Activated T-cell treated with anti-CD3 and anti-CD28 coated beads, Interleukin-2, amount 50 U/mL, for 4 hours (primary cell): Measurements from ENCODE around the gene CBX5. TPM values are rescaled to one million over a fixed set of nuclear protein-coding genes. Genes with fewer than 3 reads are reported as not detected.
A peak's percentile ranks its signal among the peaks of the same experiment; 100 is the strongest.

Experiments used
- ATAC-seq, 2 donors: fragments of 200-7000 bp; cut with Tn5 transposase; one replicate each; pipeline ENCODE4 v1.10.0; 2021
- DNase-seq: peaks from one replicate; pipeline ENCODE4 v3.0.0-alpha.2; 2020
- H3K27me3 Mint-ChIP-seq: one replicate; pipeline ENCODE4 v1.8.0; 2021; ENCODE audit warnings: low read depth, mixed read lengths
- H3K36me3 Mint-ChIP-seq: one replicate; pipeline ENCODE4 v1.8.0; 2022; ENCODE audit warnings: mixed read lengths; ENCODE audit not compliant: insufficient read depth
- H3K4me1 Mint-ChIP-seq: one replicate; pipeline ENCODE4 v1.8.0; 2021; ENCODE audit warnings: low read depth, mixed read lengths
- H3K4me3 Mint-ChIP-seq: one replicate; pipeline ENCODE4 v1.8.0; 2021; ENCODE audit warnings: mild to moderate bottlenecking, moderate library complexity, mixed read lengths
- H3K9me3 Mint-ChIP-seq: one replicate; pipeline ENCODE4 v1.8.0; 2021; ENCODE audit warnings: mixed read lengths
- total RNA-seq, 3 donors: library from RNA; stranded (reverse); gene quantifications; one replicate each; pipeline ENCODE4 v1.2.1, GENCODE V29; 2021

CBX5 gene
- total RNA-seq, 3 donors from 2014 or later: 27.9 to 37.0 (median 33.4) TPM

DNA sequence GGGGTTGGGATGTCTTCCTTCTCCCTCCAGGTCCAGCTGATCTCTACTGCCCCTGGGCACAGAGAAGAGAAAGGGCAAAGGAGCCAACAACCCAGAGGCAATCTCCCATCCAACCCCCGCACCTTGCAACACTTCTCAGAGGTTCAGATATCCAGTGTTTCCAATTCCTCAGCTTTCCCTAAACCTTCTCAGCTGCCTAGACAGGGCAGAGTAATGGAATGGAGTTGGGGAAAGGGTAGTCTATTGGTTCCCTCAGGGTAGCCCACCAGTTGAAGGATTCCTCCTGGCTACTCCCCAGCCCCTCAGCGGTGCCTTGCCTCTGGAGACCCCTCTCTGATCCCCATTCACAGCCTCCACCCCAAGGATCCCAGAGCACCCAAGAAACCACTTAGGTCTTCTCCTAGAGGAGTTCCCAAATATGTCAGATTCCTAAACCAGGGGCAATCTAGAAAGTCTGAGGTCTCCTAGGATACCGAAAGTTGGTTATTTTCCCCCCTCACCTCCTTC, 20.4 kb upstream of the CBX5 start:
- ATAC-seq: no peak
- DNase-seq: no peak
- Mint-ChIP-seq H3K27me3 (peaks cover 58% of the 10 kb centered on the region), H3K4me1 (peaks cover 19% of the 10 kb centered on the region), H3K9me3 (no peaks in the 10 kb centered on the region), H3K4me3 (no peak overlapping the region), H3K36me3 (no peaks in the 10 kb centered on the region)

GRCh38 chr12:54299515-54300224, 19.7 kb upstream of the CBX5 start:
- ATAC-seq (no peak), DNase-seq (no peak)
- Mint-ChIP-seq H3K9me3 (no peaks in the 10 kb centered on the region), H3K4me3 (no peak overlapping the region), H3K36me3 (no peaks in the 10 kb centered on the region), H3K4me1 (peaks cover 19% of the 10 kb centered on the region), H3K27me3 (peaks cover 55% of the 10 kb centered on the region)

- Mint-ChIP-seq H3K27me3 (peaks cover 52% of the 10 kb centered on the region), H3K9me3 (no peaks in the 10 kb centered on the region), H3K36me3 (no peaks in the 10 kb centered on the region), H3K4me3 (no peak overlapping the region), H3K4me1 (peaks cover 14% of the 10 kb centered on the region)
- no peak for DNase-seq
- ATAC-seq: no peak
Measured at GRCh38 chr12:54298904-54299303, 19.0 kb upstream of the CBX5 start.

DNA sequence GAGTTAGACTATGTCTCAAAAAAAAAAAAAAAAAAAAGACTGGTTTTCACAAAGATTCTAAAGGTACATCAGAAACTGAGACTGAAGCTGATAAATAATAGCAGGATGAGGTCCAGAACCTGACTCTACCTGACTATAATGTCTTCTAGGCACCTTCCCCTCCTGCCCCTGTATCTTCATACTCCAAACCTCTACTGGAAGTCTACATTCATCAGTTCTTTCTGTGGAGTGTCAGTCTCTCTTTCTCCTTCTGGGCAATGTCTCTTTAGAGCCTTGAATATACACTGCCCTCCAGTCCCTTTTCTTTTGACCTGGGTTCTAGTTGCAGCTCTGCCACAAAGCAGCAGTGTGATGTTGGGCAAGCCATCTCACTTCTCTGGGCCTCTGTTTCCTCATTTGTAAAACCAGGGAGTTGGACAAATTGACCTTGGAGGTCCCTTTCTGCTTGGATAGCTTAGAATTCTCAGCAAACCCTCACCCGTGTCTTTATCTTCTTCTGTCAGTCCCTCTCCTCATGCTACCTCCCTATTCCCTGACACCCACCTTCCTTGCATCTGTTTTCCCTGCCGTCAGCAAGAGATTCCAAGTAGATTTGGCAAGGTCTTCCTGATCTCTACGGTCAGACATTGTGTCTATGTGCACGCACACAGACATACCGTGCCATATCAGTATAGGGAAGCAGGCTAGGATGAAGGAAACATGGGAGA, 16.6 kb upstream of the CBX5 start:
- Mint-ChIP-seq H3K27me3 (peaks cover 32% of the 10 kb centered on the region), H3K4me3 (no peak overlapping the region), H3K4me1 (peaks cover 10% of the 10 kb centered on the region), H3K9me3 (no peaks in the 10 kb centered on the region), H3K36me3 (no peaks in the 10 kb centered on the region)
- ATAC-seq (no peak), DNase-seq (no peak)

GRCh38 chr12:54294953-54295566, 15.1 kb upstream of the CBX5 start:
- Mint-ChIP-seq H3K9me3 (no peaks in the 10 kb centered on the region), H3K27me3 (peaks cover 18% of the 10 kb centered on the region), H3K4me1 (peaks cover 5% of the 10 kb centered on the region), H3K36me3 (no peaks in the 10 kb centered on the region), H3K4me3 (no peak overlapping the region)
- DNase-seq (no peak), ATAC-seq (no peak)

DNA sequence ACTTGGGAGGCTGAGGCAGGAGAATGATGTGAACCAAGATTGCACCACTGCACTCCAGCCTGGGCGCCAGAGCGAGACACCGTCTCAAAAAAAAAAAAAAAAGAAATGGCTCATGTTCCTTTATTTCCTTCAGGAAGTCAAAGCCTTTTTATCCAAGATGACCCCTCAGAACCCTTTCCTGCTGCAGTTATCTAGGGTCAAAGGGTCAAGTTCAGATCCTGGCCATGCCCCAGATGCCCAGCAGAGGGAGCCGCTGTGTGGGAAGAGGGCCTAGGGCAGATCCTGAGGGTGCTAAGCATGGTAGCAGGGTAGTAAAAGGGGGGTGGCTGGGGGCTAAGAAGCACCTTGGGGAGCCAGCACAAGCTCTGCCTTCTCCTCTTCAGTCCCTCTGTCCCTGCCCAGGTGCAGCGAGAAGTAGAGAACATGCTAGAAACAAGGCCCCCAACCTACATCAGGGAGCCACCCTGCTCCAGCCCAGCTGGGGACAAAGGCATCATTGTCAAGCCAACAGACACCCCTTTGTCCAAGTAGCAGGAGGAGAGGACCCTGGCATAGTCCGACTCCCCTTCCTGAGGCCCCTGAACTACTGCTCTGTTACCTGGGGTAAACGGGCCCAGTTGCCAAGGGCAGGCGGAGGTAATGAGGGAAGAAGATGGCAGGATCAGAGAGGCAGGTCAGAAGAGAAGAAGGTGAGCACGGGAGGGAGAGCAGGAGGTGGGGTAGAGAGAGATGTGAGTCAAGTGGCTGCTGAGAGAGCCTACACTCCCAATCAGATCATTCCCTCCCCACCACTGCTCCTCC, 14.4 kb upstream of the CBX5 start:
- Mint-ChIP-seq H3K27me3 (peaks cover 11% of the 10 kb centered on the region), H3K9me3 (no peaks in the 10 kb centered on the region)
- peak; percentile 49 to 55 for ATAC-seq

GRCh38 chr12:54292931-54293241, 13.0 kb upstream of the CBX5 start:
- Mint-ChIP-seq H3K9me3 (no peaks in the 10 kb centered on the region), H3K27me3 (peaks cover 3% of the 10 kb centered on the region), H3K4me1 (peaks cover 3% of the 10 kb centered on the region), H3K4me3 (no peak overlapping the region), H3K36me3 (peaks cover 3% of the 10 kb centered on the region)
- DNase-seq (no peak), ATAC-seq (no peak)

More for the DNA sequence above, 14.4 kb upstream of the CBX5 start:
- Mint-ChIP-seq H3K4me1 (peaks cover 5% of the 10 kb centered on the region), H3K4me3 (no peak overlapping the region), H3K36me3 (no peaks in the 10 kb centered on the region)
- DNase-seq: peak; percentile 51

- Mint-ChIP-seq H3K27me3 (no peaks in the 10 kb centered on the region), H3K4me3 (no peak overlapping the region), H3K9me3 (no peaks in the 10 kb centered on the region), H3K36me3 (peaks cover 6% of the 10 kb centered on the region), H3K4me1 (peaks cover 4% of the 10 kb centered on the region)
- DNase-seq (no peak), ATAC-seq (no peak)
Measured at GRCh38 chr12:54292083-54292930, 12.4 kb upstream of the CBX5 start.

- ATAC-seq (peak; percentile 19 to 28), DNase-seq (no peak)
- H3K4me1 Mint-ChIP-seq: peaks cover 43% of the 10 kb centered on the region
- peaks cover 10% of the 10 kb centered on the region for H3K36me3 Mint-ChIP-seq
- no peaks in the 10 kb centered on the region for H3K27me3 Mint-ChIP-seq
- H3K9me3 Mint-ChIP-seq: no peaks in the 10 kb centered on the region
- H3K4me3 Mint-ChIP-seq: peak overlapping the region; percentile 37
Measured at GRCh38 chr12:54287261-54288157, 7.6 kb upstream of the CBX5 start.

- H3K4me3 Mint-ChIP-seq: no peak overlapping the region
- H3K27me3 Mint-ChIP-seq: no peaks in the 10 kb centered on the region
- H3K9me3 Mint-ChIP-seq: no peaks in the 10 kb centered on the region
- ATAC-seq: no peak
- H3K4me1 Mint-ChIP-seq: peaks cover 43% of the 10 kb centered on the region
- no peak for DNase-seq
- H3K36me3 Mint-ChIP-seq: peaks cover 10% of the 10 kb centered on the region
Measured at GRCh38 chr12:54286042-54287030, 6.4 kb upstream of the CBX5 start.

DNA sequence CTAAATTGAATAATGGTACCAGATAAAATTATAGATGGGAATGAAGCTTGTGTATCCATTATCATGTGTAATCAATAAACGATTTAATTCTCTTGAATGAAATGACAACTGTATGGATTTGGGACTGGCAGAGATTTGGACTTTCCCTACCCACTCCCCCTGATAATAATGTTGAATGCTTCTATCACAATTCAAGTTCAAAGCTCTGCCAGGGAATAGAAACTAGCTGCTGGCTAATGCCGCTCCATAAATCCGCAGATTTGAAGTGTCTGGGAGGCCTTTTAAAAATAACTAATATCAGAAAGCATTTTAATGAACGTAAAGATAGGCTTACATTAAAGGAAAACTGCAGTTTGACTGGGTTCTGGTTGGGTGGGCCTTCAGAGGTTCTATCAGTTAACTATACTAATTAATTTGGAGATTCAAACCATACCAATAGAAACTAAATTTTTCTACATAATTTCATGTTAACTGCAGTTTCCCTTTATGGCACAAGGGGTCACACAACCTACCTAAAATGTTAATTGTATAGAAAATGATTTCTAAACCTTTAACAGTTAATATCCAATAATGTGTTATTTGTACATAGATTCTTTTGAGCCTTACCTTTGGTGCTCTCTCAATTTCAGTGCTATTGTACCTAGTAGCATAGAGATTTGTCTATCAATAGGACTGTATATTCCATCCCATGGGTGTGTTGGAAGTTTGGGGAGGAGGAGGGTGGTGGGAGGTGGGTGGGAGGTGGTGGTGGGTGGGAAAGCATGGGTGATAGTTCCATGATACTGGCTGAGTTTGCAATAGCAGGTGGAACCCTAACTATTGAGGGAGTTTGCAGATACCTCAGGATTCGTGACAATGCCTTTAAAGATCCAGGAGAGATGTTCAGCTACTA, 5.5 kb upstream of the CBX5 start:
- H3K36me3 Mint-ChIP-seq: peaks cover 10% of the 10 kb centered on the region
- no peak overlapping the region for H3K4me3 Mint-ChIP-seq
- ATAC-seq: no peak
- no peak for DNase-seq
- H3K4me1 Mint-ChIP-seq: peaks cover 43% of the 10 kb centered on the region
- H3K9me3 Mint-ChIP-seq: no peaks in the 10 kb centered on the region
- no peaks in the 10 kb centered on the region for H3K27me3 Mint-ChIP-seq
